Progenitor cell of endocrine pancreas (in vitro differentiated cells): ENCODE measurements around the gene ENOSF1. TPM values are rescaled to one million over a fixed set of nuclear protein-coding genes. Genes with fewer than 3 reads are reported as not detected.

Experiments used
- DNase-seq: peaks from one replicate; pipeline ENCODE4 v3.0.0; 2021; ENCODE audit warnings: low spot score; ENCODE audit not compliant: unreplicated experiment
- H3K27ac Mint-ChIP-seq: 2 replicates; pipeline ENCODE4 v1.8.0; 2021; ENCODE audit warnings: mild to moderate bottlenecking, moderate library complexity, mixed read lengths
- H3K27me3 Mint-ChIP-seq: 2 replicates; pipeline ENCODE4 v1.8.0; 2021; ENCODE audit warnings: mixed read lengths
- H3K36me3 Mint-ChIP-seq: 2 replicates; pipeline ENCODE4 v1.8.0; 2022; ENCODE audit warnings: mixed read lengths; ENCODE audit not compliant: insufficient read depth
- H3K4me1 Mint-ChIP-seq: 2 replicates; pipeline ENCODE4 v1.8.0; 2021; ENCODE audit warnings: low read depth, mixed read lengths
- H3K4me3 Mint-ChIP-seq: 2 replicates; pipeline ENCODE4 v1.8.0; 2021; ENCODE audit warnings: low read depth, mild to moderate bottlenecking, moderate library complexity, mixed read lengths
- H3K9me3 Mint-ChIP-seq: 2 replicates; pipeline ENCODE4 v1.8.0; 2021; ENCODE audit warnings: low read depth, mixed read lengths
- total RNA-seq: library from RNA; stranded (reverse); gene quantifications from 2 replicates; pipeline ENCODE4 v1.2.1, GENCODE V29; 2021
- TF ChIP-seq, protein P1 (sequence below): fragments of 200-600 bp; sonication (generic); IDR thresholded peaks from one replicate; pipeline ENCODE4 v1.5.0; 2021; ENCODE audit warnings: antibody characterized with exemption, mild to moderate bottlenecking; ENCODE audit not compliant: unreplicated experiment

The ENOSF1 gene
- total RNA-seq, 1 donor from 2014 or later = 70.8 TPM

DNA sequence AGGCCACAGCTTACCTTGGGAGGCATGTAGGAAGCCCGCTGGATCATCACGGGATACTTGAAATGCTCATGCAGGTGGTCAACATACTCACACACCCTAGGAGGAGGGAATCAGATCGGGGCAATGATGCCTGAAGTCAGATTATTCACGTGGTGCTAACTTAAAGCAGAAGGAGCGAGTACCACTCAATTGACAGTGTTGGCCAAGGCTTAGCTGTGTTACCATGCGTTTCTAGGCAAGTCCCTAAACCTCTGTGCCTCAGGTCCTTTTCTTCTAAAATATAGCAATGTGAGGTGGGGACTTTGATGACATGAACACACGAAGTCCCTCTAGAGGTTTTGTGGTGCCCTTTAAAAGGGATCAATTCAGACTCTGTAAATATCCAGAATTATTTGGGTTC, 37.1 kb downstream of the ENOSF1 start:
- no peak overlapping the region for H3K27ac Mint-ChIP-seq

DNA sequence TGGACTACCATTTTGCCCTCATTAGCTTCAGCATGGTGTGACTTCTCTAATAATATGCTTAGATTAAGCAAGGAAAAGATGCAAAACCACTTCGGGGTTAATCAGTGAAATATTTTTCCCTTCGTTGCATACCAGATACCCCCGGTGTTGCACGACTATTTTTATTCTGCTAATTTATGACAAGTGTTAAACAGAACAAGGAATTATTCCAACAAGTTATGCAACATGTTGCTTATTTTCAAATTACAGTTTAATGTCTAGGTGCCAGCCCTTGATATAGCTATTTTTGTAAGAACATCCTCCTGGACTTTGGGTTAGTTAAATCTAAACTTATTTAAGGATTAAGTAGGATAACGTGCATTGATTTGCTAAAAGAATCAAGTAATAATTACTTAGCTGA, 38.7 kb downstream of the ENOSF1 start:
- H3K27me3 Mint-ChIP-seq = no peaks in the 10 kb centered on the region
- peaks cover 19% of the 10 kb centered on the region for H3K36me3 Mint-ChIP-seq

More for the DNA sequence above, 37.1 kb downstream of the ENOSF1 start:
- TF ChIP-seq, protein P1, sequence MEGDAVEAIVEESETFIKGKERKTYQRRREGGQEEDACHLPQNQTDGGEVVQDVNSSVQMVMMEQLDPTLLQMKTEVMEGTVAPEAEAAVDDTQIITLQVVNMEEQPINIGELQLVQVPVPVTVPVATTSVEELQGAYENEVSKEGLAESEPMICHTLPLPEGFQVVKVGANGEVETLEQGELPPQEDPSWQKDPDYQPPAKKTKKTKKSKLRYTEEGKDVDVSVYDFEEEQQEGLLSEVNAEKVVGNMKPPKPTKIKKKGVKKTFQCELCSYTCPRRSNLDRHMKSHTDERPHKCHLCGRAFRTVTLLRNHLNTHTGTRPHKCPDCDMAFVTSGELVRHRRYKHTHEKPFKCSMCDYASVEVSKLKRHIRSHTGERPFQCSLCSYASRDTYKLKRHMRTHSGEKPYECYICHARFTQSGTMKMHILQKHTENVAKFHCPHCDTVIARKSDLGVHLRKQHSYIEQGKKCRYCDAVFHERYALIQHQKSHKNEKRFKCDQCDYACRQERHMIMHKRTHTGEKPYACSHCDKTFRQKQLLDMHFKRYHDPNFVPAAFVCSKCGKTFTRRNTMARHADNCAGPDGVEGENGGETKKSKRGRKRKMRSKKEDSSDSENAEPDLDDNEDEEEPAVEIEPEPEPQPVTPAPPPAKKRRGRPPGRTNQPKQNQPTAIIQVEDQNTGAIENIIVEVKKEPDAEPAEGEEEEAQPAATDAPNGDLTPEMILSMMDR = no peak
- Mint-ChIP-seq H3K4me1 (no peaks in the 10 kb centered on the region), H3K36me3 (peaks cover 15% of the 10 kb centered on the region), H3K9me3 (no peaks in the 10 kb centered on the region), H3K4me3 (no peak overlapping the region), H3K27me3 (no peaks in the 10 kb centered on the region)
- DNase-seq = no peak

DNA sequence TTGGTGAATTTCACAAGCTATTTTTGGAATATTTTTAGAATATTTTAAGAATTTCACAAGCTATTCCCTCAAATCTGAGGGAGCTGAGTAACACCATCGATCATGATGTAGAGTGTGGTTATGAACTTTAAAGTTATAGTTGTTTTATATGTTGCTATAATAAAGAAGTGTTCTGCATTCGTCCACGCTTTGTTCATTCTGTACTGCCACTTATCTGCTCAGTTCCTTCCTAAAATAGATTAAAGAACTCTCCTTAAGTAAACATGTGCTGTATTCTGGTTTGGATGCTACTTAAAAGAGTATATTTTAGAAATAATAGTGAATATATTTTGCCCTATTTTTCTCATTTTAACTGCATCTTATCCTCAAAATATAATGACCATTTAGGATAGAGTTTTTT, 39.1 kb downstream of the ENOSF1 start:
- H3K4me3 Mint-ChIP-seq = no peak overlapping the region
- no peak overlapping the region for H3K27ac Mint-ChIP-seq
- TF ChIP-seq, protein P1 = no peak
- no peaks in the 10 kb centered on the region for H3K9me3 Mint-ChIP-seq
- peaks cover 24% of the 10 kb centered on the region for H3K36me3 Mint-ChIP-seq
- no peak for DNase-seq
- H3K27me3 Mint-ChIP-seq = no peaks in the 10 kb centered on the region
- H3K4me1 Mint-ChIP-seq = no peaks in the 10 kb centered on the region

More for the DNA sequence above, 38.7 kb downstream of the ENOSF1 start:
- Mint-ChIP-seq H3K9me3 (no peaks in the 10 kb centered on the region), H3K27ac (no peak overlapping the region), H3K4me3 (no peak overlapping the region), H3K4me1 (no peaks in the 10 kb centered on the region)
- no peak for DNase-seq
- TF ChIP-seq, protein P1 = no peak

DNA sequence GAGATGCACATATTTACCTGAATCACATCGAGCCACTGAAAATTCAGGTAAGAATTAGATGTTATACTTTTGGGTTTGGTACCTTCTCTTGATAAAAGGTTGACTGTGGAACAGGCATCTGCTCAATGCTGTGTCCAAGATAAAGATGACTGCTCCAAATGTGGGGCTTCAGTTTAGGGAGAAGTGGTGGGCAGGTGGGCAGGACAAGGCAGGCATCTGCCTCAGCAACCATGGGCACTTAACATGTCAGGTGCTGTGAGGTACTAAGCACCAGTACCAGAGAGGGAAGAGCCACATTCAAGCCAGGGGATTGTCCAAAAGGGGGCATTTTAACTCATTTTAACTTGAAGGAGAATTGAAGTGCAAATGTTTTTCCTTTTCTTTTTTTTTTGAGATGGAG, 41.0 kb downstream of the ENOSF1 start:
- Mint-ChIP-seq H3K4me1 (no peaks in the 10 kb centered on the region), H3K36me3 (peaks cover 30% of the 10 kb centered on the region), H3K4me3 (no peak overlapping the region), H3K27ac (no peak overlapping the region), H3K9me3 (peaks cover 3% of the 10 kb centered on the region), H3K27me3 (no peaks in the 10 kb centered on the region)
- no peak for DNase-seq
- TF ChIP-seq, protein P1 = no peak

DNA sequence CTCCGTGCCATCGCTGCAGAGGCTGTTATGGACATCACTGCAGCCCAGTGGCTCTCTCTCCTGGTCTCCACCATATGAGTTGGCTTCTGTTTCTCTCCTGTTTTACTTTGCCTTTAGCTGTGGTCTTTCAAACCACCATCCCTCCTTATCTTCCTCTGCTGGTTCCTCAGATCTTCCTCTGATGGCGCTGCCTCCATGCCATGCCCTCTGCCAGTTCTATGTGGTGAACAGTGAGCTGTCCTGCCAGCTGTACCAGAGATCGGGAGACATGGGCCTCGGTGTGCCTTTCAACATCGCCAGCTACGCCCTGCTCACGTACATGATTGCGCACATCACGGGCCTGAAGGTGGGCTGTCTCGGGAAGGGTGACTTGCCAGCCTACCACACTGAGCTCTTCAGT, 41.9 kb downstream of the ENOSF1 start:
- no peaks in the 10 kb centered on the region for H3K27me3 Mint-ChIP-seq
- H3K4me3 Mint-ChIP-seq = no peak overlapping the region
- DNase-seq = no peak
- TF ChIP-seq, protein P1 = no peak
- H3K9me3 Mint-ChIP-seq = peaks cover 3% of the 10 kb centered on the region
- no peak overlapping the region for H3K27ac Mint-ChIP-seq
- H3K36me3 Mint-ChIP-seq = peaks cover 32% of the 10 kb centered on the region
- no peaks in the 10 kb centered on the region for H3K4me1 Mint-ChIP-seq
